Esophagus muscularis mucosa (tissue), 4 donors: ENCODE results near the gene AP1S2. TPM values are rescaled to one million over a fixed set of nuclear protein-coding genes. Genes with fewer than 3 reads are reported as not detected.

Experiments
- DNase-seq: peaks from one replicate; pipeline ENCODE4 v3.0.0-alpha.2; 2017; ENCODE audit errors: extremely low spot score
- H3K27ac ChIP-seq, 4 donors: fragments of 200-600 bp; sonication (generic); replicated peaks in 1 of 4; 1 replicate in 3 of 4; 2 replicates in 1 of 4; pipeline ENCODE4 v1.5.1; 2016 to 2019; ENCODE audit warnings: mild to moderate bottlenecking in 1 of 4
- H3K27me3 ChIP-seq, 4 donors: fragments of 200-600 bp; sonication (generic); one replicate each; pipeline versions ENCODE4 v1.5.1 to v1.6.0; 2016 to 2019
- H3K36me3 ChIP-seq, 4 donors: fragments of 200-600 bp; sonication (generic); one replicate each; pipeline ENCODE4 v1.5.1; 2016 to 2019
- H3K4me1 ChIP-seq, 4 donors: fragments of 200-600 bp; sonication (generic); one replicate each; pipeline ENCODE4 v1.5.1; 2016 to 2019
- H3K4me3 ChIP-seq, 4 donors: fragments of 200-600 bp; sonication (generic); 1 replicate in 2 of 4; 2 replicates in 2 of 4; pipeline ENCODE4 v1.5.1; 2016 to 2019; ENCODE audit warnings: mild to moderate bottlenecking in 4 of 4, moderate library complexity in 1 of 4
- H3K9me3 ChIP-seq, 4 donors: fragments of 200-600 bp; sonication (generic); 1 replicate in 3 of 4; 2 replicates in 1 of 4; pipeline ENCODE4 v1.5.1; 2016 to 2019
- EP300 ChIP-seq: sonication (generic); formaldehyde crosslinking; IDR thresholded peaks from one replicate; pipeline ENCODE4 v1.6.1; 2017; ENCODE audit warnings: antibody characterized with exemption
- POLR2A ChIP-seq: fragments of 450-650 bp; IDR thresholded peaks from one replicate; pipeline ENCODE4 v1.6.1; 2017; ENCODE audit warnings: antibody characterized with exemption, moderate library complexity, mild to moderate bottlenecking, low read depth
- WGBS: methylation state at CpG from one replicate; pipeline ENCODE4 v1.1.5; 2018; 5-methylcytosine and 5-hydroxymethylcytosine counted together
- intact Hi-C: fragments of 100-400 bp; cut with DNase I; formaldehyde crosslinking; loops from one replicate; pipeline ENCODE4 v1.15.1; 2023
- total RNA-seq, 4 donors: library from RNA; depleted of rRNA; stranded (reverse); fragments of >200 nt; gene quantifications; one replicate each; pipeline versions ENCODE4 v1.1.0 to v1.2.1, GENCODE V29; 2016

The AP1S2 gene
- total RNA-seq, 4 donors from 2014 or later, result 136 to 142 (median 140) TPM

GRCh38 chrX:15781961-15782699 is 72.5 kb downstream of the AP1S2 start:
- 86% methylated on average over 13 of the region's 13 CpGs for WGBS
- Histone ChIP-seq H3K27ac (no peak overlapping the region), H3K27me3 (no peaks in the 10 kb centered on the region), H3K4me1 (no peaks in the 10 kb centered on the region), H3K9me3 (no peaks in the 10 kb centered on the region), H3K4me3 (no peak overlapping the region), H3K36me3 (peaks cover 0 to 41% (median 23%) of the 10 kb centered on the region in 4 donors)
- intact Hi-C loops, result no loop called here
- DNase-seq, result no peak
- no peak for TF ChIP-seq EP300
- no peak for TF ChIP-seq POLR2A

Other genes starting within 250 kb of the AP1S2 start
- under 1 TPM in 3 of 4 donors, not detected in 1; 0.23 to 0.42 (median 0.33) TPM for gene CLTRN, start 190.0 kb downstream of the AP1S2 start, total RNA-seq
- 1 to 10 TPM; 4.2 to 8.2 (median 6.0) TPM for gene CA5B, start 116.5 kb downstream of the AP1S2 start, total RNA-seq
- 10 to 100 TPM in 1 of 4 donors, 1 to 10 TPM in 3; 7.0 to 12.4 (median 9.0) TPM for gene ZRSR2, start 64.3 kb downstream of the AP1S2 start, total RNA-seq